SU-DHL-6 (cell line): Measurements from ENCODE around the gene ZNF774.

Experiments used
- H2AFZ ChIP-seq: fragments of 200-600 bp; sonication (generic); 2 replicates; pipeline ENCODE4 v1.6.1; 2014; ENCODE audit warnings: low read depth, mild to moderate bottlenecking, moderate library complexity, mixed read lengths, antibody characterized with exemption, low read length; ENCODE audit not compliant: severe bottlenecking
- H3F3A ChIP-seq: fragments of 200-600 bp; shearing (Covaris generic); 2 replicates; pipeline ENCODE4 v1.6.0; 2016; ENCODE audit warnings: antibody characterized with exemption, mild to moderate bottlenecking; ENCODE audit not compliant: insufficient read depth
- H3K27ac ChIP-seq: fragments of 200-600 bp; sonication (generic); 2 replicates; pipeline ENCODE4 v1.5.1; 2016; ENCODE audit warnings: low read depth, mild to moderate bottlenecking, low read length, moderate library complexity, mixed read lengths
- H3K27me3 ChIP-seq: fragments of 200-600 bp; sonication (generic), shearing (Covaris generic); 2 replicates; pipeline ENCODE4 v1.6.0; 2014; ENCODE audit warnings: mild to moderate bottlenecking, low read length
- H3K36me3 ChIP-seq: fragments of 200-600 bp; sonication (generic); 2 replicates; pipeline ENCODE4 v1.6.1; 2014; ENCODE audit warnings: mild to moderate bottlenecking, low read length, mixed read lengths
- H3K4me2 ChIP-seq: fragments of 300-600, 200-600 bp; shearing (Covaris generic), sonication (generic); 2 replicates; pipeline ENCODE4 v1.6.0; 2014; ENCODE audit warnings: low read length, low read depth, mild to moderate bottlenecking; ENCODE audit not compliant: poor library complexity, severe bottlenecking
- H3K4me3 ChIP-seq: fragments of 200-600 bp; sonication (generic); 2 replicates; pipeline ENCODE4 v1.5.1; 2014; ENCODE audit warnings: antibody characterized with exemption, low read length, mild to moderate bottlenecking, mixed read lengths; ENCODE audit not compliant: insufficient read depth, poor library complexity, severe bottlenecking
- H3K79me2 ChIP-seq: fragments of 200-600 bp; sonication (generic); 2 replicates; pipeline ENCODE4 v1.6.1; 2014; ENCODE audit warnings: mild to moderate bottlenecking, low read length, moderate library complexity; ENCODE audit not compliant: insufficient read depth
- H3K9ac ChIP-seq: fragments of 200-600 bp; sonication (generic); 2 replicates; pipeline ENCODE4 v1.7.0; 2014; ENCODE audit warnings: mild to moderate bottlenecking, low read length
- H3K9me2 ChIP-seq: fragments of 200-600 bp; sonication (generic); replicated peaks from 2 replicates; pipeline ENCODE4 v1.6.1; 2014; ENCODE audit warnings: low read length; ENCODE audit not compliant: insufficient read depth
- H3K9me3 ChIP-seq: fragments of 200-600 bp; sonication (generic); 2 replicates; pipeline ENCODE4 v1.6.1; 2014; ENCODE audit warnings: low read length, mixed read lengths; ENCODE audit not compliant: insufficient read depth
- H4K20me1 ChIP-seq: fragments of 200-600 bp; sonication (generic); 2 replicates; pipeline ENCODE4 v1.6.1; 2014; ENCODE audit warnings: low read depth, mild to moderate bottlenecking, antibody characterized with exemption, low read length, moderate library complexity, mixed read lengths
- CTCF ChIP-seq: fragments of 200-600 bp; sonication (generic); IDR thresholded peaks from one replicate; pipeline ENCODE4 v1.5.1; 2017; ENCODE audit warnings: antibody characterized with exemption, mild to moderate bottlenecking, low read length, moderate library complexity; ENCODE audit not compliant: insufficient read depth, poor library complexity, severe bottlenecking
- EZH2phosphoT487 ChIP-seq: fragments of 200-600 bp; sonication (generic), shearing (Covaris generic); conservative IDR thresholded peaks from 2 replicates; pipeline ENCODE4 v1.6.1; 2018; ENCODE audit warnings: mild to moderate bottlenecking, antibody characterized with exemption, low read length, moderate library complexity, mixed read lengths

Gene ZNF774

GRCh38 chr15:90337256-90337655 lies 14.8 kb upstream of the ZNF774 start:
- Histone ChIP-seq H3K9ac (no peak overlapping the region), H3K36me3 (no peaks in the 10 kb centered on the region), H3K27me3 (no peaks in the 10 kb centered on the region), H3K79me2 (no peaks in the 10 kb centered on the region), H3K9me3 (no peaks in the 10 kb centered on the region), H3F3A (no peaks in the 10 kb centered on the region), H3K27ac (no peak overlapping the region), H4K20me1 (no peaks in the 10 kb centered on the region), H2AFZ (no peak overlapping the region), H3K9me2 (no peaks in the 10 kb centered on the region), H3K4me3 (no peak overlapping the region), H3K4me2 (no peak overlapping the region)
- TF ChIP-seq CTCF = no peak
- no peak for TF ChIP-seq EZH2phosphoT487

- H3K27ac ChIP-seq = no peak overlapping the region
- TF ChIP-seq EZH2phosphoT487 (no peak), CTCF (no peak)
- no peaks in the 10 kb centered on the region for H4K20me1 ChIP-seq
- H3K9me3 ChIP-seq = no peaks in the 10 kb centered on the region
- H3K4me3 ChIP-seq = no peak overlapping the region
- no peak overlapping the region for H3K9ac ChIP-seq
- no peak overlapping the region for H2AFZ ChIP-seq
- no peaks in the 10 kb centered on the region for H3K9me2 ChIP-seq
- no peaks in the 10 kb centered on the region for H3K79me2 ChIP-seq
- no peak overlapping the region for H3K4me2 ChIP-seq
- H3K36me3 ChIP-seq = no peaks in the 10 kb centered on the region
- H3K27me3 ChIP-seq = no peaks in the 10 kb centered on the region
- no peaks in the 10 kb centered on the region for H3F3A ChIP-seq
Observed at GRCh38 chr15:90338532-90338931, 13.6 kb upstream of the ZNF774 start.

- no peaks in the 10 kb centered on the region for H3K27me3 ChIP-seq
- TF ChIP-seq CTCF (no peak), EZH2phosphoT487 (no peak)
- no peaks in the 10 kb centered on the region for H3K79me2 ChIP-seq
- H3K4me3 ChIP-seq = no peak overlapping the region
- no peaks in the 10 kb centered on the region for H3K36me3 ChIP-seq
- no peaks in the 10 kb centered on the region for H3F3A ChIP-seq
- no peak overlapping the region for H3K27ac ChIP-seq
- H4K20me1 ChIP-seq = no peaks in the 10 kb centered on the region
- H3K9me3 ChIP-seq = no peaks in the 10 kb centered on the region
- no peak overlapping the region for H3K4me2 ChIP-seq
- no peaks in the 10 kb centered on the region for H3K9me2 ChIP-seq
- H2AFZ ChIP-seq = no peak overlapping the region
- no peak overlapping the region for H3K9ac ChIP-seq
Observed at GRCh38 chr15:90340345-90340744, 11.7 kb upstream of the ZNF774 start.

GRCh38 chr15:90343302-90343790 lies 8.7 kb upstream of the ZNF774 start:
- Histone ChIP-seq H3K36me3 (no peaks in the 10 kb centered on the region), H3K4me3 (no peak overlapping the region), H3K4me2 (no peak overlapping the region), H2AFZ (no peak overlapping the region), H3K79me2 (no peaks in the 10 kb centered on the region), H3K27me3 (no peaks in the 10 kb centered on the region), H3K9me2 (no peaks in the 10 kb centered on the region), H3F3A (no peaks in the 10 kb centered on the region), H3K9ac (no peak overlapping the region), H3K27ac (no peak overlapping the region), H4K20me1 (no peaks in the 10 kb centered on the region), H3K9me3 (no peaks in the 10 kb centered on the region)
- TF ChIP-seq EZH2phosphoT487 (no peak), CTCF (no peak)
